Measurements from ENCODE around the gene PCDH11X. TPM values are rescaled to one million over a fixed set of nuclear protein-coding genes. Genes with fewer than 3 reads are reported as not detected.
"Not testable (repeated sequence)": the region's sequence is repeated elsewhere in the genome, so short reads cannot be mapped to it uniquely, and the experiment has no call there.

PCDH11X gene
- total and polyA plus RNA-seq, 12 donors: 0.07 to 1.3 (median 0.16) TPM; not detected in 5

DNA sequence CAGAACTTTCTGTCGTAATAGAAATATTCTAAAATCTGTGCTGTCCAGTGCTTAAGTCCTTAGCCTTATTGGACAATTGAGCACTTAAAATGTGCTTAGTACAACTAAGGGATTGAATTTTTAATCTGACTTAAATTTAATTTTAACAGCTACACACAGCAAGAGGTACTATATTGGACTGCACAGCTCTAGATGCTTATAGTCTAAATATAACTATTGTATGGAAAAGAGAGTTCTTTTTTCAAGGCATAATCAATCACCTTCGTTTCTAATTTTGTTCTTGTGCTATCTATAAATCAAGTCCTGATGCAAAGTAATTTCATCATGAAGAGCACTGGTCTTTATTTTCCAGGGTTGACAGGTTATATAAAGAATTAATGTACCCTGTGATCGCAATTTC is 38.4 kb downstream of the PCDH11X start:
- H3K36me3 ChIP-seq (replicated peaks in 1 of 2); intact Hi-C loops (cut with DNase I); H3K27ac ChIP-seq; H3K4me3 ChIP-seq; H3K27me3 ChIP-seq; H3K9me3 ChIP-seq (replicated peaks in 1 of 3); DNase-seq; H3K4me1 ChIP-seq (replicated peaks in 1 of 2): not testable (repeated sequence)
- 49 to 62% (median 55%) methylated on average over 3 of the region's 3 CpGs for WGBS, 4 donors

GRCh38 chrX:91825321-91825720 is 46.1 kb downstream of the PCDH11X start:
- H3K27ac ChIP-seq; H3K4me3 ChIP-seq; H3K36me3 ChIP-seq (replicated peaks in 1 of 2); intact Hi-C loops (cut with DNase I); H3K27me3 ChIP-seq; H3K9me3 ChIP-seq (replicated peaks in 1 of 3); DNase-seq; H3K4me1 ChIP-seq (replicated peaks in 1 of 2): not testable (repeated sequence)
- WGBS, 4 donors: 86 to 93% (median 91%) methylated on average over 14 to 21 of the region's 24 CpGs

Small RNA genes lying within 50 kb of the gene (small RNA-seq; reads per million reads assigned to genes)
- 0 reads per million in 2 donors for gene RNU2-26P

All from adrenal gland (tissue), 12 donors.